ENCODE data around the gene NEK11. TPM values are rescaled to one million over a fixed set of nuclear protein-coding genes. Genes with fewer than 3 reads are reported as not detected.

Gene NEK11
- polyA plus RNA-seq, 1 experiment, result 2.6 TPM

GRCh38 chr3:131317667-131318066 is 291.0 kb downstream of the NEK11 start:
- CTCF ChIA-PET, result no interaction called here
- Histone ChIP-seq H3K4me3 (ENCODE audit: low read depth, low read length) (no peak overlapping the region), H3K36me3 (ENCODE audit: control insufficient read depth, insufficient read depth, low read length) (no peaks in the 10 kb centered on the region), H3K27me3 (ENCODE audit: control insufficient read depth, insufficient read depth, low read length) (no peaks in the 10 kb centered on the region)
- no peak for TF ChIP-seq CTCF (IDR thresholded peaks at IDR 0.05; ENCODE audit: insufficient read depth, low read depth, low read length)
- DNase-seq (ENCODE audit: low read depth), result no peak
- POLR2A ChIA-PET, result no interaction called here

GRCh38 chr3:131323014-131323413 is 296.3 kb downstream of the NEK11 start:
- no peak overlapping the region for H3K4me3 ChIP-seq (ENCODE audit: low read depth, low read length)
- no peaks in the 10 kb centered on the region for H3K36me3 ChIP-seq (ENCODE audit: control insufficient read depth, insufficient read depth, low read length)
- DNase-seq (ENCODE audit: low read depth), result no peak
- ChIA-PET CTCF (no interaction called here), POLR2A (no interaction called here)
- H3K27me3 ChIP-seq (ENCODE audit: control insufficient read depth, insufficient read depth, low read length), result no peaks in the 10 kb centered on the region
- TF ChIP-seq CTCF (IDR thresholded peaks at IDR 0.05; ENCODE audit: insufficient read depth, low read depth, low read length), result no peak

GRCh38 chr3:131323792-131324191 is 297.1 kb downstream of the NEK11 start:
- DNase-seq (ENCODE audit: low read depth), result no peak
- Histone ChIP-seq H3K4me3 (ENCODE audit: low read depth, low read length) (no peak overlapping the region), H3K36me3 (ENCODE audit: control insufficient read depth, insufficient read depth, low read length) (no peaks in the 10 kb centered on the region), H3K27me3 (ENCODE audit: control insufficient read depth, insufficient read depth, low read length) (no peaks in the 10 kb centered on the region)
- ChIA-PET CTCF (no interaction called here), POLR2A (no interaction called here)
- no peak for TF ChIP-seq CTCF (IDR thresholded peaks at IDR 0.05; ENCODE audit: insufficient read depth, low read depth, low read length)

- POLR2A ChIA-PET, result interaction anchor here (0.6 kb wide), 1 partner anchor 97 kb away, joined by 3 read pairs; no protein-coding TSS in a partner anchor
Observed at GRCh38 chr3:131324923-131325322, 298.2 kb downstream of the NEK11 start.

GRCh38 chr3:131326307-131326706 is 299.6 kb downstream of the NEK11 start:
- ChIA-PET POLR2A (no interaction called here), CTCF (no interaction called here)
- no peak for DNase-seq (ENCODE audit: low read depth)
- Histone ChIP-seq H3K4me3 (ENCODE audit: low read depth, low read length) (no peak overlapping the region), H3K27me3 (ENCODE audit: control insufficient read depth, insufficient read depth, low read length) (no peaks in the 10 kb centered on the region), H3K36me3 (ENCODE audit: control insufficient read depth, insufficient read depth, low read length) (no peaks in the 10 kb centered on the region)
- TF ChIP-seq CTCF (IDR thresholded peaks at IDR 0.05; ENCODE audit: insufficient read depth, low read depth, low read length), result no peak

More at GRCh38 chr3:131324923-131325322, 298.2 kb downstream of the NEK11 start:
- CTCF ChIA-PET, result interaction anchor here (0.6 to 0.7 kb wide), 2 partner anchors 243 to 326 kb away, joined by 3 read pairs; no protein-coding TSS in a partner anchor
- no peaks in the 10 kb centered on the region for H3K36me3 ChIP-seq (ENCODE audit: control insufficient read depth, insufficient read depth, low read length)
- no peak overlapping the region for H3K4me3 ChIP-seq (ENCODE audit: low read depth, low read length)
- DNase-seq (ENCODE audit: low read depth), result no peak
- H3K27me3 ChIP-seq (ENCODE audit: control insufficient read depth, insufficient read depth, low read length), result no peaks in the 10 kb centered on the region
- no peak for TF ChIP-seq CTCF (IDR thresholded peaks at IDR 0.05; ENCODE audit: insufficient read depth, low read depth, low read length)

Data from BJ (cell line).